CD14-positive monocyte (primary cell): ENCODE measurements around the gene LYRM4. TPM values are rescaled to one million over a fixed set of nuclear protein-coding genes. Genes with fewer than 3 reads are reported as not detected.

Source experiments
- DNase-seq, 3 donors: peaks; one replicate each; pipeline ENCODE4 v3.0.0-alpha.2; 2011 to 2022
- H2AFZ ChIP-seq: 2 replicates; pipeline ENCODE4 v1.6.0; 2012; ENCODE audit warnings: mild to moderate bottlenecking, low read depth, low read length, inconsistent platforms; ENCODE audit not compliant: insufficient read depth, poor library complexity, severe bottlenecking
- H3K27ac ChIP-seq, 2 donors: 1 replicate in 1 of 2; 2 replicates in 1 of 2; pipeline ENCODE4 v1.5.1; 2012 to 2013; ENCODE audit warnings: low read length in 2 of 2, control low read depth in 1 of 2, inconsistent platforms in 1 of 2, low read depth in 1 of 2, mild to moderate bottlenecking in 1 of 2
- H3K27me3 ChIP-seq, 2 donors: one replicate each; pipeline versions ENCODE4 v1.6.0 to v1.6.1; 2011 to 2013; ENCODE audit warnings: low read length in 2 of 2; ENCODE audit not compliant: control insufficient read depth in 2 of 2, insufficient read depth in 2 of 2
- H3K36me3 ChIP-seq, 2 donors: replicated peaks in 1 of 2; 1 replicate in 1 of 2; 2 replicates in 1 of 2; pipeline versions ENCODE4 v1.5.1 to v1.6.1; 2012 to 2013; ENCODE audit warnings: low read length in 2 of 2, control low read depth in 1 of 2, inconsistent platforms in 1 of 2, mild to moderate bottlenecking in 1 of 2; ENCODE audit not compliant: insufficient read depth in 2 of 2, control insufficient read depth in 1 of 2
- H3K4me1 ChIP-seq, 2 donors: 1 replicate in 1 of 2; 2 replicates in 1 of 2; pipeline versions ENCODE4 v1.5.1 to v1.6.1; 2012 to 2013; ENCODE audit warnings: low read length in 2 of 2, control low read depth in 1 of 2, inconsistent platforms in 1 of 2, mild to moderate bottlenecking in 1 of 2, moderate library complexity in 1 of 2; ENCODE audit not compliant: insufficient read depth in 2 of 2, control insufficient read depth in 1 of 2
- H3K4me2 ChIP-seq: replicated peaks from 2 replicates; pipeline ENCODE3; 2012; ENCODE audit warnings: low read length, moderate library complexity, mild to moderate bottlenecking; ENCODE audit not compliant: poor library complexity, severe bottlenecking; ENCODE audit errors: extremely low read depth
- H3K4me3 ChIP-seq, 3 experiments: fragments of 200-600 bp in 1 of 3; sonication (generic) in 1 of 3; replicated peaks in 1 of 3; 1 replicate in 2 of 3; 2 replicates in 1 of 3; pipeline ENCODE4 v1.5.1; 2011 to 2013; ENCODE audit warnings: low read length in 3 of 3, mild to moderate bottlenecking in 3 of 3, control low read depth in 2 of 3, low read depth in 2 of 3, inconsistent platforms in 1 of 3, moderate library complexity in 1 of 3
- H3K79me2 ChIP-seq: 2 replicates; pipeline ENCODE4 v1.6.0; 2012; ENCODE audit warnings: mild to moderate bottlenecking, control low read depth, inconsistent platforms, low read length, moderate library complexity; ENCODE audit not compliant: insufficient read depth
- H3K9ac ChIP-seq: 2 replicates; pipeline ENCODE4 v1.6.0; 2017; ENCODE audit warnings: low read length, mild to moderate bottlenecking; ENCODE audit not compliant: insufficient read depth, poor library complexity, severe bottlenecking
- H3K9me3 ChIP-seq, 2 donors: replicated peaks in 1 of 2; 1 replicate in 1 of 2; 2 replicates in 1 of 2; pipeline versions ENCODE4 v1.5.1 to v1.6.1; 2012 to 2013; ENCODE audit warnings: low read length in 2 of 2, control low read depth in 1 of 2; ENCODE audit not compliant: control insufficient read depth in 1 of 2, insufficient read depth in 1 of 2
- H4K20me1 ChIP-seq: 2 replicates; pipeline ENCODE4 v1.6.0; 2012; ENCODE audit warnings: mild to moderate bottlenecking, low read length, control low read depth, moderate library complexity; ENCODE audit not compliant: insufficient read depth
- H3K27ac Mint-ChIP-seq, 7 donors: one replicate each; pipeline ENCODE4 v1.8.0; 2020; ENCODE audit warnings: mild to moderate bottlenecking in 7 of 7, mixed read lengths in 7 of 7, moderate library complexity in 6 of 7, inconsistent platforms in 2 of 7
- H3K27me3 Mint-ChIP-seq, 3 donors: one replicate each; pipeline ENCODE4 v1.8.0; 2021 to 2022; ENCODE audit warnings: low read depth in 3 of 3, mild to moderate bottlenecking in 3 of 3, mixed read lengths in 3 of 3, moderate library complexity in 3 of 3, inconsistent platforms in 1 of 3
- H3K36me3 Mint-ChIP-seq, 2 donors: one replicate each; pipeline ENCODE4 v1.8.0; 2020; ENCODE audit warnings: mixed read lengths in 2 of 2, inconsistent platforms in 1 of 2, mild to moderate bottlenecking in 1 of 2
- H3K4me1 Mint-ChIP-seq: one replicate; pipeline ENCODE4 v1.8.0; 2020; ENCODE audit warnings: mild to moderate bottlenecking, mixed read lengths
- H3K4me3 Mint-ChIP-seq, 2 donors: one replicate each; pipeline ENCODE4 v1.8.0; 2020; ENCODE audit warnings: mild to moderate bottlenecking in 2 of 2, mixed read lengths in 2 of 2, moderate library complexity in 1 of 2
- H3K9me3 Mint-ChIP-seq, 7 donors: one replicate each; pipeline ENCODE4 v1.8.0; 2020 to 2022; ENCODE audit warnings: mixed read lengths in 7 of 7, mild to moderate bottlenecking in 6 of 7, moderate library complexity in 6 of 7, inconsistent platforms in 2 of 7
- CTCF ChIP-seq: fragments of 200-600 bp; IDR thresholded peaks from one replicate; pipeline ENCODE4 v1.8.0; 2022; ENCODE audit warnings: antibody characterized with exemption, mild to moderate bottlenecking
- WGBS: methylation state at CpG from one replicate; pipeline ENCODE4 v1.1.5; 2013; ENCODE audit warnings: missing lambda C conversion rate; ENCODE audit not compliant: insufficient coverage; 5-methylcytosine and 5-hydroxymethylcytosine counted together
- intact Hi-C, 2 donors: fragments of 100-400 bp; cut with micrococcal nuclease; formaldehyde crosslinking; loops; one replicate each; pipeline versions ENCODE4 v1.15.0 to v1.15.1; 2023
- polyA plus RNA-seq, 3 donors: library from polyadenylated mRNA; depleted of rRNA in 1 of 3; unstranded in 2 of 3; stranded (reverse) in 1 of 3; fragments of 300-500 nt in 2 of 3; fragments of >200 nt in 1 of 3; fragmentation: Illumina TruSeq in 2 of 3; gene quantifications; 1 replicate in 2 of 3; 2 replicates in 1 of 3; pipeline ENCODE4 v1.2.3, GENCODE V29; 2012 to 2021

Gene LYRM4
- polyA plus RNA-seq, 3 donors: 13.7 to 19.6 (median 18.1) TPM

- no peak for DNase-seq
- H3K27me3 Mint-ChIP-seq: peaks cover 22 to 38% (median 30%) of the 10 kb centered on the region in 3 donors
- Histone ChIP-seq H3K4me2 (no peak overlapping the region), H4K20me1 (no peaks in the 10 kb centered on the region), H3K79me2 (no peaks in the 10 kb centered on the region), H3K27me3 (peaks cover 5 to 19% of the 10 kb centered on the region in 2 donors), H3K27ac (no peak overlapping the region), H3K4me3 (no peak overlapping the region), H3K9ac (no peak overlapping the region), H3K9me3 (no peaks in the 10 kb centered on the region), H2AFZ (no peak overlapping the region), H3K4me1 (peaks cover 33 to 54% of the 10 kb centered on the region in 2 donors), H3K36me3 (no peaks in the 10 kb centered on the region)
- no peak for TF ChIP-seq CTCF
- intact Hi-C loops: loop anchor here in 1 of 2 donors (10.0 kb wide), 1 partner anchor 176 kb away; the partner anchor contains the start of genes FARS2 and LYRM4
- H3K4me1 Mint-ChIP-seq: peaks cover 35% of the 10 kb centered on the region
- peaks cover 3 to 8% of the 10 kb centered on the region in 2 donors for H3K36me3 Mint-ChIP-seq
- H3K4me3 Mint-ChIP-seq: no peak overlapping the region
- WGBS: no CpG with 5 or more reads among the region's 3 CpGs
- H3K27ac Mint-ChIP-seq: no peak overlapping the region
- H3K9me3 Mint-ChIP-seq: peaks cover 0 to 6% (median 4%) of the 10 kb centered on the region in 7 donors
Measured at GRCh38 chr6:5088780-5089179, 172.0 kb downstream of the LYRM4 start.

- H2AFZ ChIP-seq: peak overlapping the region; percentile 71
- Mint-ChIP-seq H3K36me3 (peaks cover 3 to 13% of the 10 kb centered on the region in 2 donors), H3K27ac (peak overlapping the region in 5 of 7 donors; percentile 8 to 91 (median 77)), H3K27me3 (peaks cover 24 to 49% (median 40%) of the 10 kb centered on the region in 3 donors), H3K4me3 (peak overlapping the region; percentile 62 to 89), H3K4me1 (peaks cover 47% of the 10 kb centered on the region), H3K9me3 (peaks cover 0 to 6% (median 4%) of the 10 kb centered on the region in 7 donors)
- H3K4me1 ChIP-seq: peaks cover 39 to 68% of the 10 kb centered on the region in 2 donors
- H3K36me3 ChIP-seq: no peaks in the 10 kb centered on the region
- peak; percentile 71 to 83 (median 72) for DNase-seq
- peak overlapping the region; percentile 48 to 63 for H3K27ac ChIP-seq
- H3K9ac ChIP-seq: no peak overlapping the region
- 36% methylated on average over 13 of the region's 19 CpGs for WGBS
- peaks cover 5 to 23% of the 10 kb centered on the region in 2 donors for H3K27me3 ChIP-seq
- no peaks in the 10 kb centered on the region for H3K79me2 ChIP-seq
- no peaks in the 10 kb centered on the region for H3K9me3 ChIP-seq
- intact Hi-C loops: loop anchor here in 1 of 2 donors (10.0 kb wide), 1 partner anchor 177 kb away; the partner anchor contains the start of genes FARS2 and LYRM4
- H4K20me1 ChIP-seq: no peaks in the 10 kb centered on the region
- H3K4me3 ChIP-seq: peak overlapping the region in 1 of 3 experiments; percentile 77
- no peak for TF ChIP-seq CTCF
- peak overlapping the region; percentile 59 for H3K4me2 ChIP-seq
Measured at GRCh38 chr6:5087389-5087788, 173.4 kb downstream of the LYRM4 start.
